Esophagus (tissue), 2 donors: ENCODE data around the gene PLCZ1. TPM values are rescaled to one million over a fixed set of nuclear protein-coding genes. Genes with fewer than 3 reads are reported as not detected.
A peak's percentile ranks its signal among the peaks of the same experiment; 100 is the strongest.
"Not testable (repeated sequence)": the region's sequence is repeated elsewhere in the genome, so short reads cannot be mapped to it uniquely, and the experiment has no call there.

Experiments used
- H3K27ac ChIP-seq, 2 donors: one replicate each; pipeline ENCODE4 v1.5.1; 2013; ENCODE audit warnings: low read depth in 2 of 2, mild to moderate bottlenecking in 2 of 2, inconsistent platforms in 1 of 2, low read length in 1 of 2, moderate library complexity in 1 of 2
- H3K27me3 ChIP-seq, 2 donors: one replicate each; pipeline ENCODE4 v1.6.1; 2013; ENCODE audit warnings: low read length in 2 of 2, control low read depth in 1 of 2, mild to moderate bottlenecking in 1 of 2; ENCODE audit not compliant: insufficient read depth in 2 of 2, control insufficient read depth in 1 of 2
- H3K36me3 ChIP-seq, 2 donors: one replicate each; pipeline ENCODE4 v1.6.1; 2013; ENCODE audit warnings: low read length in 1 of 2; ENCODE audit not compliant: control insufficient read depth in 2 of 2, insufficient read depth in 2 of 2
- H3K4me1 ChIP-seq, 2 donors: one replicate each; pipeline ENCODE4 v1.6.1; 2013; ENCODE audit warnings: low read length in 1 of 2; ENCODE audit not compliant: control insufficient read depth in 2 of 2, insufficient read depth in 2 of 2
- H3K4me3 ChIP-seq, 2 donors: one replicate each; pipeline ENCODE4 v1.5.1; 2013; ENCODE audit warnings: low read length in 2 of 2, mild to moderate bottlenecking in 2 of 2, low read depth in 1 of 2, moderate library complexity in 1 of 2
- H3K9me3 ChIP-seq, 2 donors: one replicate each; pipeline ENCODE4 v1.6.1; 2013; ENCODE audit warnings: mild to moderate bottlenecking in 2 of 2, low read depth in 1 of 2, low read length in 1 of 2, moderate library complexity in 1 of 2; ENCODE audit not compliant: control insufficient read depth in 2 of 2, insufficient read depth in 1 of 2
- WGBS, 2 donors: extraction: QIAGEN DNeasy Blood & Tissue Kit; methylation state at CpG; one replicate each; pipeline ENCODE4 v1.1.7; 2013; 5-methylcytosine and 5-hydroxymethylcytosine counted together
- polyA plus RNA-seq, 2 donors: library from polyadenylated mRNA; stranded (reverse); fragments of 200-250 nt; gene quantifications; one replicate each; pipeline ENCODE4 v1.2.3, GENCODE V29; 2013
- donor health status: healthy with polysubstance abuse.
- donor health status: Bipolar disorder and iron deficiency.

Gene PLCZ1
- not detected for polyA plus RNA-seq

GRCh38 chr12:18737819-18738218, at the start of gene PLCZ1, which contains the start of gene CAPZA3:
Gene PLCZ1 (minus strand): TSS chr12:18738012. CDS start chr12:18737371, 641 bp downstream.
Gene CAPZA3 (plus strand): TSS chr12:18738119. CDS start chr12:18738269, 150 bp downstream.
- Histone ChIP-seq H3K4me1 (no peaks in the 10 kb centered on the region), H3K27me3 (no peaks in the 10 kb centered on the region), H3K4me3 (no peak within 1 kb of the TSS), H3K36me3 (no peaks in the 10 kb centered on the region), H3K9me3 (peaks cover 2 to 4% of the 10 kb centered on the region in 2 donors), H3K27ac (no peak within 1 kb of the TSS)
- 84 to 89% methylated on average over 2 of the region's 2 CpGs for WGBS, 2 donors

GRCh38 chr12:18785465-18785864, 47.7 kb upstream of the PLCZ1 start:
- 89 to 93% methylated on average over 8 of the region's 8 CpGs for WGBS, 2 donors
- H3K9me3 ChIP-seq, H3K27me3 ChIP-seq, H3K4me3 ChIP-seq, H3K27ac ChIP-seq, H3K4me1 ChIP-seq, H3K36me3 ChIP-seq: not testable (repeated sequence)

- 39 to 66% methylated on average over 2 of the region's 2 CpGs for WGBS, 2 donors
- H3K9me3 ChIP-seq: no peaks in the 10 kb centered on the region
- H3K27ac ChIP-seq: no peak overlapping the region
- no peaks in the 10 kb centered on the region for H3K36me3 ChIP-seq
- H3K4me3 ChIP-seq: no peak overlapping the region
- H3K4me1 ChIP-seq: no peaks in the 10 kb centered on the region
- H3K27me3 ChIP-seq: no peaks in the 10 kb centered on the region
Observed at GRCh38 chr12:18782827-18783226, 45.0 kb upstream of the PLCZ1 start.

- H3K4me1 ChIP-seq, H3K4me3 ChIP-seq, H3K9me3 ChIP-seq, H3K27ac ChIP-seq, H3K27me3 ChIP-seq, H3K36me3 ChIP-seq: not testable (repeated sequence)
- WGBS, 2 donors: 28 to 68% methylated on average over 1 of the region's 1 CpG
Observed at GRCh38 chr12:18766479-18766878, 28.7 kb upstream of the PLCZ1 start.

GRCh38 chr12:18755341-18755740, 17.5 kb upstream of the PLCZ1 start:
- 67 to 71% methylated on average over 1 of the region's 1 CpG for WGBS, 2 donors
- no peaks in the 10 kb centered on the region for H3K4me1 ChIP-seq
- no peak overlapping the region for H3K27ac ChIP-seq
- no peaks in the 10 kb centered on the region for H3K27me3 ChIP-seq
- H3K9me3 ChIP-seq: peaks cover 0 to 1% of the 10 kb centered on the region in 2 donors
- H3K4me3 ChIP-seq: no peak overlapping the region
- H3K36me3 ChIP-seq: no peaks in the 10 kb centered on the region

- H3K27ac ChIP-seq: no peak overlapping the region
- H3K9me3 ChIP-seq: peaks cover 0 to 1% of the 10 kb centered on the region in 2 donors
- H3K27me3 ChIP-seq: no peaks in the 10 kb centered on the region
- H3K4me1 ChIP-seq: no peaks in the 10 kb centered on the region
- H3K4me3 ChIP-seq: no peak overlapping the region
- no peaks in the 10 kb centered on the region for H3K36me3 ChIP-seq
- 62 to 75% methylated on average over 6 of the region's 6 CpGs for WGBS, 2 donors
Observed at GRCh38 chr12:18754124-18754707, 16.4 kb upstream of the PLCZ1 start.

- peak overlapping the region in 1 of 2 donors; percentile 45 for H3K27ac ChIP-seq
- peaks cover 0 to 1% of the 10 kb centered on the region in 2 donors for H3K9me3 ChIP-seq
- no peaks in the 10 kb centered on the region for H3K4me1 ChIP-seq
- WGBS, 2 donors: 54 to 58% methylated on average over 16 of the region's 16 CpGs
- no peaks in the 10 kb centered on the region for H3K27me3 ChIP-seq
- no peaks in the 10 kb centered on the region for H3K36me3 ChIP-seq
- H3K4me3 ChIP-seq: no peak overlapping the region
Observed at GRCh38 chr12:18753481-18754123, 15.8 kb upstream of the PLCZ1 start.

GRCh38 chr12:18752947-18753346, 15.1 kb upstream of the PLCZ1 start:
- Histone ChIP-seq H3K4me3 (no peak overlapping the region), H3K27me3 (no peaks in the 10 kb centered on the region), H3K4me1 (no peaks in the 10 kb centered on the region), H3K27ac (no peak overlapping the region), H3K9me3 (peaks cover 0 to 1% of the 10 kb centered on the region in 2 donors), H3K36me3 (no peaks in the 10 kb centered on the region)
- WGBS, 2 donors: 64 to 68% methylated on average over 1 of the region's 1 CpG

GRCh38 chr12:18752280-18752920, 14.6 kb upstream of the PLCZ1 start:
- Histone ChIP-seq H3K27me3 (no peaks in the 10 kb centered on the region), H3K27ac (no peak overlapping the region), H3K9me3 (peaks cover 0 to 1% of the 10 kb centered on the region in 2 donors), H3K36me3 (no peaks in the 10 kb centered on the region), H3K4me1 (no peaks in the 10 kb centered on the region), H3K4me3 (no peak overlapping the region)
- WGBS, 2 donors: 58 to 59% methylated on average over 6 of the region's 6 CpGs
